Fibroblast of peridontal ligament (primary cell): ENCODE data around the gene ACSF2.
"Not testable (repeated sequence)": the region's sequence is repeated elsewhere in the genome, so short reads cannot be mapped to it uniquely, and the experiment has no call there.

Source experiments
- DNase-seq: peaks from one replicate; pipeline ENCODE4 v3.0.0-alpha.2; 2010; ENCODE audit errors: extremely low read depth

Gene ACSF2

GRCh38 chr17:50412188-50412732 is 13.8 kb upstream of the ACSF2 start:
- no peak for DNase-seq

- no peak for DNase-seq
Measured at GRCh38 chr17:50414808-50415207, 11.2 kb upstream of the ACSF2 start.

- DNase-seq = not testable (repeated sequence)
Measured at GRCh38 chr17:50419577-50419976, 6.4 kb upstream of the ACSF2 start.

GRCh38 chr17:50420419-50421112 is 5.5 kb upstream of the ACSF2 start:
- peak; percentile 58 for DNase-seq

GRCh38 chr17:50421308-50422051 is 4.5 kb upstream of the ACSF2 start:
- DNase-seq = peak; percentile 40

- no peak for DNase-seq
Measured at GRCh38 chr17:50422738-50423137, 3.3 kb upstream of the ACSF2 start.

- peak; percentile 96 for DNase-seq
Measured at GRCh38 chr17:50423553-50424159, 2.4 kb upstream of the ACSF2 start.

- no peak for DNase-seq
Measured at GRCh38 chr17:50424246-50424995, 1.6 kb upstream of the ACSF2 start.

- DNase-seq = no peak
Measured at GRCh38 chr17:50424996-50425681, 879 bp upstream of the ACSF2 start.

- DNase-seq = no peak
Measured at GRCh38 chr17:50426472-50426782, 409 bp downstream of the ACSF2 start.

- DNase-seq = peak; percentile 27
Measured at GRCh38 chr17:50426814-50427787, 1.1 kb downstream of the ACSF2 start.

GRCh38 chr17:50428126-50428525 is 2.1 kb downstream of the ACSF2 start:
- DNase-seq = not testable (repeated sequence)

- DNase-seq = no peak
Measured at GRCh38 chr17:50428831-50429424, 2.9 kb downstream of the ACSF2 start.

GRCh38 chr17:50429793-50430192 is 3.8 kb downstream of the ACSF2 start:
- DNase-seq = no peak

GRCh38 chr17:50430821-50431618 is 5.0 kb downstream of the ACSF2 start:
- DNase-seq = no peak

- DNase-seq = no peak
Measured at GRCh38 chr17:50432125-50432762, 6.2 kb downstream of the ACSF2 start.

GRCh38 chr17:50437409-50437808 is 11.4 kb downstream of the ACSF2 start:
- no peak for DNase-seq

GRCh38 chr17:50439008-50439407 is 13.0 kb downstream of the ACSF2 start:
- no peak for DNase-seq
